ENCODE results near the gene PPP1R7.

Gene PPP1R7

DNA sequence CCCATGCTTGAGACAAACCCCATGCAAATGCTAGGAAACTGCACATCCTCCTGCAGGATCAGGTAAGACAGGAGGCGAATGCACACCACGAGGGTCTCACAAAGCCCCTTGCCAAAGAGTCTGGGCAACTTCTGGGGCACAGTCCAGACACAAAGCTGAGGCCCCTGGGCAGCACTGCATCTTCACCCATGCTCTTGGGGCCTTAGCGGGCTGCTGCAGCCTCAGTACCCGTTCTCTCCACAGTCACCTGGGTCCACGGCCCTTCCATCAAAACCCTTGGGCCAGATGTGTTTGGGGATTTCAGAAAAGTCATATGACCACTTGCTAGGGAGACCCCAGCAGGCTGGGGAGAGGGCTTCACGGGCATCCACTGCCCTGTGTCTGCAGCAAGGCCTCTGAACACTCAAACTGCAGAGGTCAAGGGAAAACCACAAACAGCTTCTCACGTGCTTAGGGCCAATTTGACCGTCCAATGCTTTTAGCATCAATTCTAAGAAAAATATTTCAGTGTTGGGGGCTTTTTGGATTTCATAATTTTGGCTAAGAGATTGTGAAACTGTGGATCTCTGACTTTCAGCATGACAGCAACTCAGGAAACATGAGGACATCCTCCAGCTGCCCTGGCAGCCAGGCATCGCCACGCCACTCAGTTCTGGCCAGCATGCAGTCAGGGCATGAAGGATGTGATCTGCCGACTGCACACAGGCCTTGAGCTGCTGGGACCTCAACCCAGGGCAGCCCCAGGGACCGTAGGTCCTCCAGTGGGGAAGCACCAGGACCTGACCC lies 21.0 kb upstream of the PPP1R7 start:
- no peaks in the 10 kb centered on the region for H3K4me1 ChIP-seq (ENCODE audit: insufficient read depth, low read length, poor library complexity, severe bottlenecking)

DNA sequence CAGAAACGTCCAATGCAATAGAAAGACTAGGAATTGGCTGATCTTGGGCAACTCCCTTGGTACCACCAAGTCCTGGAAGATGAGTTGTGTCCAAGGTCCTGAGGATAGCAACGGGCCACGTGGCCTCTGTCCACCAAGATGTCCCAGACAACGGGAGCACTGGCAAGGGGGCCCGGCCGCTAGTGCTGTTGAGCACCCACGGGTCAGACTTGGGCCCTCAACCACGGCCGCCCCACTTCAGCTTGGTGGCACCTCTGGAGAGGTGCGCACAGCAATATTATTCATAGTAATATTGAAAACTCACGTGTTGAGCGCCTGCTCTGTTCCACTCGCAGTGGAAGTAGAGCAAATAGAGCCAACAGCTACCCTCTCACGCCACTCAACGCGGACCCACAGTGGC lies 20.0 kb upstream of the PPP1R7 start:
- H3F3A ChIP-seq (ENCODE audit: low read depth), result no peaks in the 10 kb centered on the region
- peaks cover 11% of the 10 kb centered on the region; the same call in 1 of the 2 replicates for H3K36me3 ChIP-seq (ENCODE audit: insufficient read depth, low read length)
- no peak for TF ChIP-seq EZH2phosphoT487 (IDR thresholded peaks at IDR 0.05; ENCODE audit: borderline replicate concordance)
- TF ChIP-seq, protein P1, sequence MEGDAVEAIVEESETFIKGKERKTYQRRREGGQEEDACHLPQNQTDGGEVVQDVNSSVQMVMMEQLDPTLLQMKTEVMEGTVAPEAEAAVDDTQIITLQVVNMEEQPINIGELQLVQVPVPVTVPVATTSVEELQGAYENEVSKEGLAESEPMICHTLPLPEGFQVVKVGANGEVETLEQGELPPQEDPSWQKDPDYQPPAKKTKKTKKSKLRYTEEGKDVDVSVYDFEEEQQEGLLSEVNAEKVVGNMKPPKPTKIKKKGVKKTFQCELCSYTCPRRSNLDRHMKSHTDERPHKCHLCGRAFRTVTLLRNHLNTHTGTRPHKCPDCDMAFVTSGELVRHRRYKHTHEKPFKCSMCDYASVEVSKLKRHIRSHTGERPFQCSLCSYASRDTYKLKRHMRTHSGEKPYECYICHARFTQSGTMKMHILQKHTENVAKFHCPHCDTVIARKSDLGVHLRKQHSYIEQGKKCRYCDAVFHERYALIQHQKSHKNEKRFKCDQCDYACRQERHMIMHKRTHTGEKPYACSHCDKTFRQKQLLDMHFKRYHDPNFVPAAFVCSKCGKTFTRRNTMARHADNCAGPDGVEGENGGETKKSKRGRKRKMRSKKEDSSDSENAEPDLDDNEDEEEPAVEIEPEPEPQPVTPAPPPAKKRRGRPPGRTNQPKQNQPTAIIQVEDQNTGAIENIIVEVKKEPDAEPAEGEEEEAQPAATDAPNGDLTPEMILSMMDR (conservative IDR thresholded peaks at IDR 0.05; ENCODE audit: low read length), result no peak
- no peaks in the 10 kb centered on the region for H4K20me1 ChIP-seq (ENCODE audit: insufficient read depth, low read length, poor library complexity, severe bottlenecking)
- no peak overlapping the region for H3K4me2 ChIP-seq (ENCODE audit: low read depth, low read length, poor library complexity, severe bottlenecking)
- H2AFZ ChIP-seq (ENCODE audit: low read length), result no peak overlapping the region
- H3K4me1 ChIP-seq (ENCODE audit: insufficient read depth, low read length, poor library complexity, severe bottlenecking), result no peaks in the 10 kb centered on the region
- no peak overlapping the region for H3K9ac ChIP-seq (ENCODE audit: low read depth, low read length, poor library complexity, severe bottlenecking)
- H3K4me3 ChIP-seq (ENCODE audit: low read length, poor library complexity, severe bottlenecking), result no peak overlapping the region
- no peaks in the 10 kb centered on the region for H3K79me2 ChIP-seq (ENCODE audit: insufficient read depth, low read length)
- no peaks in the 10 kb centered on the region for H3K27me3 ChIP-seq (ENCODE audit: insufficient read depth, low read length, poor library complexity, severe bottlenecking)
- H3K9me3 ChIP-seq (ENCODE audit: insufficient read depth, low read depth, low read length), result no peaks in the 10 kb centered on the region
- H3K9me2 ChIP-seq (replicated peaks; ENCODE audit: low read depth, low read length), result no peaks in the 10 kb centered on the region

More for the DNA sequence above, 21.0 kb upstream of the PPP1R7 start:
- H3K27me3 ChIP-seq (ENCODE audit: insufficient read depth, low read length, poor library complexity, severe bottlenecking), result no peaks in the 10 kb centered on the region
- peaks cover 11% of the 10 kb centered on the region; the same call in 1 of the 2 replicates for H3K36me3 ChIP-seq (ENCODE audit: insufficient read depth, low read length)
- H3K9ac ChIP-seq (ENCODE audit: low read depth, low read length, poor library complexity, severe bottlenecking), result no peak overlapping the region
- H3K4me2 ChIP-seq (ENCODE audit: low read depth, low read length, poor library complexity, severe bottlenecking), result no peak overlapping the region
- TF ChIP-seq, protein P1 (conservative IDR thresholded peaks at IDR 0.05; ENCODE audit: low read length), result no peak
- TF ChIP-seq EZH2phosphoT487 (IDR thresholded peaks at IDR 0.05; ENCODE audit: borderline replicate concordance), result no peak
- no peaks in the 10 kb centered on the region for H3K9me3 ChIP-seq (ENCODE audit: insufficient read depth, low read depth, low read length)
- no peaks in the 10 kb centered on the region for H4K20me1 ChIP-seq (ENCODE audit: insufficient read depth, low read length, poor library complexity, severe bottlenecking)
- H2AFZ ChIP-seq (ENCODE audit: low read length), result no peak overlapping the region
- H3K79me2 ChIP-seq (ENCODE audit: insufficient read depth, low read length), result no peaks in the 10 kb centered on the region
- H3F3A ChIP-seq (ENCODE audit: low read depth), result no peaks in the 10 kb centered on the region
- H3K4me3 ChIP-seq (ENCODE audit: low read length, poor library complexity, severe bottlenecking), result no peak overlapping the region
- H3K9me2 ChIP-seq (replicated peaks; ENCODE audit: low read depth, low read length), result no peaks in the 10 kb centered on the region

DNA sequence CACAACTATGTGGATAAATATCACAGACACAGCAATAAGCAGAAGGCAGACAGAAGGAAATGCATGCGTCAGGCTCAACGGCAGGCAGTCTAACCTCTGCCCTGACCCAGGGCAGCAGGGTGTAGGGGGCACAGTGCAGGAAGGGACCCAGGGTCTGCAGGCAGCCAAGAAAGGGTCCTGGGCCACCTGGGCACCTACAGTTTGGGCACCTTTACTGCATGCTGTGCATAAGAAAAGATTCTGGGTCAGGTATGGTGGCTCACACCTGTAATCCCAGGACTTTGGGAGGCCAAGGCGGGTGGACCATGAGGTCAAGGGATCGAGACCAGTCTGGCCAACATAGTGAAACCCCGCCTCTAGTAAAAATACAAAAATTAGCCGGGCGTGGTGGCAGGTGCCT lies 18.7 kb upstream of the PPP1R7 start:
- H3K36me3 ChIP-seq (ENCODE audit: insufficient read depth, low read length), result peaks cover 14% of the 10 kb centered on the region; the same call in 1 of the 2 replicates
- no peaks in the 10 kb centered on the region for H3K4me1 ChIP-seq (ENCODE audit: insufficient read depth, low read length, poor library complexity, severe bottlenecking)
- no peak overlapping the region for H2AFZ ChIP-seq (ENCODE audit: low read length)
- H3K4me3 ChIP-seq (ENCODE audit: low read length, poor library complexity, severe bottlenecking), result no peak overlapping the region
- no peak for TF ChIP-seq EZH2phosphoT487 (IDR thresholded peaks at IDR 0.05; ENCODE audit: borderline replicate concordance)
- TF ChIP-seq, protein P1 (conservative IDR thresholded peaks at IDR 0.05; ENCODE audit: low read length), result no peak
- no peak overlapping the region for H3K4me2 ChIP-seq (ENCODE audit: low read depth, low read length, poor library complexity, severe bottlenecking)
- H3K27me3 ChIP-seq (ENCODE audit: insufficient read depth, low read length, poor library complexity, severe bottlenecking), result no peaks in the 10 kb centered on the region
- no peaks in the 10 kb centered on the region for H4K20me1 ChIP-seq (ENCODE audit: insufficient read depth, low read length, poor library complexity, severe bottlenecking)
- no peaks in the 10 kb centered on the region for H3K9me2 ChIP-seq (replicated peaks; ENCODE audit: low read depth, low read length)
- H3F3A ChIP-seq (ENCODE audit: low read depth), result no peaks in the 10 kb centered on the region
- no peak overlapping the region for H3K9ac ChIP-seq (ENCODE audit: low read depth, low read length, poor library complexity, severe bottlenecking)
- no peaks in the 10 kb centered on the region for H3K79me2 ChIP-seq (ENCODE audit: insufficient read depth, low read length)
- no peaks in the 10 kb centered on the region for H3K9me3 ChIP-seq (ENCODE audit: insufficient read depth, low read depth, low read length)

All from Loucy (cell line).